Endothelial cell of umbilical vein (primary cell): ENCODE data around the gene ALDH1A2. TPM values are rescaled to one million over a fixed set of nuclear protein-coding genes. Genes with fewer than 3 reads are reported as not detected.

Experiments used
- BruUV-seq: library from RNA; stranded (reverse); fragments of 400-500 nt; replicated peaks from 2 replicates; lab custom pipeline; 2021; lab: Mats Ljungman, UMichigan
- CTCF ChIA-PET: fragments of 300-600, 350-600 bp; sonication (Branson Sonifier 250); formaldehyde crosslinking; loops from one replicate; lab custom pipeline; 2021; ENCODE audit warnings: antibody characterized with exemption, inconsistent platforms; lab: Charles Lee
- POLR2A ChIA-PET: fragments of 300-600, 350-600 bp; sonication (Branson Sonifier 250); formaldehyde crosslinking; loops from one replicate; lab custom pipeline; 2021; ENCODE audit warnings: antibody characterized with exemption, inconsistent platforms; lab: Charles Lee
- DNase-seq: peaks from one replicate; pipeline ENCODE4 v3.0.0-alpha.2; 2011; ENCODE audit warnings: low read depth, low spot score
- FAIRE-seq: peaks from 2 replicates; lab custom pipeline; 2011; peaks lifted over from hg19 to GRCh38; lab: Jason Lieb, UNC
- H2AFZ ChIP-seq: 2 replicates; pipeline ENCODE4 v1.6.0; 2012; ENCODE audit warnings: low read depth, low read length, control low read depth, inconsistent platforms
- H3K27ac ChIP-seq: 2 replicates; pipeline ENCODE4 v1.5.1; 2011; ENCODE audit warnings: low read depth, mild to moderate bottlenecking, control low read depth, low read length, moderate library complexity; ENCODE audit not compliant: insufficient read depth
- H3K27me3 ChIP-seq, 2 experiments: 2 replicates each; pipeline versions ENCODE4 v1.6.0 to v1.6.1; 2011; ENCODE audit warnings: low read length in 2 of 2, mixed read lengths in 1 of 2; ENCODE audit not compliant: control insufficient read depth in 2 of 2, insufficient read depth in 2 of 2
- H3K36me3 ChIP-seq, 2 experiments: 2 replicates in 1 of 2; 3 replicates in 1 of 2; pipeline ENCODE4 v1.5.1; 2011; ENCODE audit warnings: low read length in 2 of 2, mild to moderate bottlenecking in 1 of 2, moderate library complexity in 1 of 2; ENCODE audit not compliant: control insufficient read depth in 2 of 2, insufficient read depth in 2 of 2; ENCODE audit errors: extremely low read depth in 1 of 2
- H3K4me1 ChIP-seq: 3 replicates; pipeline ENCODE4 v1.5.1; 2011; ENCODE audit warnings: mild to moderate bottlenecking, low read length; ENCODE audit not compliant: control insufficient read depth, insufficient read depth; ENCODE audit errors: extremely low read depth
- H3K4me2 ChIP-seq: 2 replicates; pipeline ENCODE4 v1.6.1; 2011; ENCODE audit warnings: low read length, control low read depth, mixed read lengths; ENCODE audit not compliant: insufficient read depth
- H3K4me3 ChIP-seq, 3 experiments: fragments of 200-600 bp in 1 of 3; sonication (generic), shearing (Covaris generic) in 1 of 3; replicated peaks in 1 of 3; 2 replicates each; pipeline ENCODE4 v1.5.1; 2011 to 2016; ENCODE audit warnings: control low read depth in 3 of 3, low read length in 3 of 3, mild to moderate bottlenecking in 2 of 3, inconsistent platforms in 1 of 3, low read depth in 1 of 3, moderate library complexity in 1 of 3; ENCODE audit not compliant: insufficient read depth in 1 of 3
- H3K79me2 ChIP-seq: 2 replicates; pipeline ENCODE4 v1.6.0; 2012; ENCODE audit warnings: low read length, inconsistent platforms; ENCODE audit not compliant: control insufficient read depth, insufficient read depth
- H3K9ac ChIP-seq: replicated peaks from 2 replicates; pipeline ENCODE3; 2011; ENCODE audit warnings: low read length, control low read depth; ENCODE audit not compliant: insufficient read depth; ENCODE audit errors: extremely low read depth
- H3K9me1 ChIP-seq: replicated peaks from 3 replicates; pipeline ENCODE4 v1.6.0; 2011; ENCODE audit warnings: mild to moderate bottlenecking, low read length; ENCODE audit not compliant: control insufficient read depth, insufficient read depth; ENCODE audit errors: extremely low read depth
- H3K9me3 ChIP-seq: replicated peaks from 2 replicates; pipeline ENCODE4 v1.5.1; 2012; ENCODE audit warnings: low read length, inconsistent platforms; ENCODE audit not compliant: control insufficient read depth, insufficient read depth
- H4K20me1 ChIP-seq: replicated peaks from 2 replicates; pipeline ENCODE3; 2011; ENCODE audit warnings: mild to moderate bottlenecking, low read length; ENCODE audit not compliant: control insufficient read depth, insufficient read depth; ENCODE audit errors: extremely low read depth
- CTCF ChIP-seq, 2 donors: IDR thresholded peaks; 1 replicate in 1 of 2; 2 replicates in 1 of 2; pipeline ENCODE4 v1.5.1; 2011; ENCODE audit warnings: low read length in 2 of 2, mild to moderate bottlenecking in 2 of 2, moderate library complexity in 2 of 2, control low read depth in 1 of 2, inconsistent platforms in 1 of 2, low read depth in 1 of 2; ENCODE audit not compliant: insufficient read depth in 1 of 2; ENCODE audit errors: extremely low read depth in 1 of 2
- EZH2 ChIP-seq: IDR thresholded peaks from 2 replicates; pipeline ENCODE4 v1.6.1; 2012; ENCODE audit warnings: borderline replicate concordance, low read depth, mild to moderate bottlenecking, moderate library complexity, low read length, inconsistent platforms; ENCODE audit not compliant: severe bottlenecking
- FOS ChIP-seq: IDR thresholded peaks from 2 replicates; pipeline ENCODE4 v1.6.1; 2011; ENCODE audit warnings: mild to moderate bottlenecking, low read length, moderate library complexity, borderline replicate concordance; ENCODE audit not compliant: insufficient read depth
- GATA2 ChIP-seq: IDR thresholded peaks from 2 replicates; pipeline ENCODE4 v1.7.0; 2011; ENCODE audit warnings: low read depth, mild to moderate bottlenecking, moderate library complexity, mixed read lengths, low read length; ENCODE audit not compliant: insufficient read length, insufficient read depth
- JUN ChIP-seq: IDR thresholded peaks from 2 replicates; pipeline ENCODE4 v1.6.1; 2011; ENCODE audit warnings: borderline replicate concordance, low read depth; ENCODE audit not compliant: insufficient read length, insufficient read depth
- MAX ChIP-seq: IDR thresholded peaks from 2 replicates; pipeline ENCODE4 v1.6.1; 2011; ENCODE audit not compliant: insufficient read depth, insufficient read length
- MYC ChIP-seq: IDR thresholded peaks from one replicate; pipeline ENCODE4 v1.6.1; 2011; ENCODE audit warnings: mild to moderate bottlenecking, low read depth, low read length
- POLR2A ChIP-seq: IDR thresholded peaks from 2 replicates; pipeline ENCODE4 v1.6.1; 2012; ENCODE audit warnings: low read depth, mild to moderate bottlenecking, control low read depth, low read length
- POLR2AphosphoS5 ChIP-seq: IDR thresholded peaks from 2 replicates; pipeline ENCODE4 v1.6.1; 2012; ENCODE audit warnings: low read depth, mild to moderate bottlenecking, control low read depth, low read length, moderate library complexity; ENCODE audit not compliant: insufficient read depth
- dilution Hi-C: fragments of 300-500 bp; cut with MboI; formaldehyde crosslinking; loops from one replicate; pipeline ENCODE4 v1.15.0; 2019; ENCODE audit warnings: low sequenced_read_pairs; ENCODE audit not compliant: extremely low pct_ligation_motif_present
- intact Hi-C: fragments of 100-400 bp; cut with micrococcal nuclease; formaldehyde crosslinking; loops from one replicate; pipeline ENCODE4 v1.10.0; 2022
- polyA plus RNA-seq, 4 experiments: library from polyadenylated mRNA; depleted of rRNA in 3 of 4; stranded (reverse) in 3 of 4; unstranded in 1 of 4; fragments of >200 nt; gene quantifications; 2 replicates each; pipeline versions ENCODE4 v1.2.1 to v1.2.3, GENCODE V29; 2011 to 2012; ENCODE audit warnings: missing spikeins in 1 of 4
- total RNA-seq: library from RNA; stranded (reverse); gene quantifications from 2 replicates; pipeline ENCODE4 v1.2.3, GENCODE V29; 2021

The ALDH1A2 gene
- total and polyA plus RNA-seq, 2 donors (not counting 3 experiments of a cell fraction or from before 2014, with no cell fraction given): 16.3 to 34.9 TPM

- Histone ChIP-seq H3K4me2 (no peak overlapping the region), H3K36me3 (no peaks in the 10 kb centered on the region), H3K79me2 (no peaks in the 10 kb centered on the region), H2AFZ (no peak overlapping the region), H3K27me3 (no peaks in the 10 kb centered on the region), H4K20me1 (no peaks in the 10 kb centered on the region), H3K9me3 (no peaks in the 10 kb centered on the region), H3K9ac (no peak overlapping the region), H3K4me3 (no peak overlapping the region), H3K9me1 (no peaks in the 10 kb centered on the region), H3K27ac (no peak overlapping the region), H3K4me1 (peaks cover 6% of the 10 kb centered on the region)
- dilution Hi-C loops (no loop called here), intact Hi-C loops (no loop called here)
- no TSS peak for BruUV-seq
- TF ChIP-seq POLR2A (no peak), MYC (no peak), CTCF (IDR thresholded peaks at IDR 0.05; ENCODE audit: extremely low read depth in 1 of 2, insufficient read depth in 1 of 2, low read depth in 1 of 2, low read length in 2 of 2) (no peak), FOS (no peak), GATA2 (no peak), JUN (no peak), MAX (no peak), EZH2 (no peak), POLR2AphosphoS5 (no peak)
- DNase-seq (peak; percentile 57), FAIRE-seq (no peak)
- POLR2A ChIA-PET: no interaction called here
- CTCF ChIA-PET: interaction anchor here (0.7 to 2.1 kb wide), 5 partner anchors 15 to 196 kb away, joined by 3 to 6 read pairs (median 4); no protein-coding TSS in a partner anchor
These were observed 117.7 kb downstream of the ALDH1A2 start for GRCh38 chr15:57947781-57948180.
